Stimulated activated CD8-positive, alpha-beta memory T cell treated with anti-CD3 and anti-CD28 coated beads, Interleukin-12 subunit alpha, Interleukin-12 subunit beta, amount 100 ng/mL, for 4 hours (primary cell): ENCODE data around the gene HBP1.
"Not testable (repeated sequence)": the region's sequence is repeated elsewhere in the genome, so short reads cannot be mapped to it uniquely, and the experiment has no call there.

Experiments used
- DNase-seq: peaks from one replicate; pipeline ENCODE4 v3.0.0-alpha.2; 2020; ENCODE audit warnings: low read depth

HBP1 gene

GRCh38 chr7:107186240-107186639 lies 17.4 kb downstream of the HBP1 start:
- DNase-seq = no peak

- no peak for DNase-seq
Observed at GRCh38 chr7:107187774-107188173, 19.0 kb downstream of the HBP1 start.

- DNase-seq = no peak
Observed at GRCh38 chr7:107190090-107190489, 21.3 kb downstream of the HBP1 start.

GRCh38 chr7:107194052-107194451 lies 25.2 kb downstream of the HBP1 start:
- no peak for DNase-seq

- no peak for DNase-seq
Observed at GRCh38 chr7:107196834-107197610, 28.2 kb downstream of the HBP1 start.

- DNase-seq = no peak
Observed at GRCh38 chr7:107201795-107202450, 33.1 kb downstream of the HBP1 start.

GRCh38 chr7:107203607-107204006 lies 34.8 kb downstream of the HBP1 start:
- DNase-seq = no peak

GRCh38 chr7:107206136-107206535 lies 37.3 kb downstream of the HBP1 start:
- no peak for DNase-seq

- no peak for DNase-seq
Observed at GRCh38 chr7:107206706-107207105, 37.9 kb downstream of the HBP1 start.

- no peak for DNase-seq
Observed at GRCh38 chr7:107207459-107207858, 38.7 kb downstream of the HBP1 start.

GRCh38 chr7:107208024-107208521 lies 39.3 kb downstream of the HBP1 start:
- DNase-seq = no peak

- DNase-seq = no peak
Observed at GRCh38 chr7:107208563-107208962, 39.8 kb downstream of the HBP1 start.

GRCh38 chr7:107209565-107209964 lies 40.8 kb downstream of the HBP1 start:
- no peak for DNase-seq

- no peak for DNase-seq
Observed at GRCh38 chr7:107210400-107210799, 41.6 kb downstream of the HBP1 start.

- DNase-seq = no peak
Observed at GRCh38 chr7:107212725-107213124, 43.9 kb downstream of the HBP1 start.

- DNase-seq = no peak
Observed at GRCh38 chr7:107213193-107213788, 44.5 kb downstream of the HBP1 start.

- no peak for DNase-seq
Observed at GRCh38 chr7:107213945-107214344, 45.1 kb downstream of the HBP1 start.

GRCh38 chr7:107219563-107220244 lies 50.9 kb downstream of the HBP1 start:
- no peak for DNase-seq

- DNase-seq = no peak
Observed at GRCh38 chr7:107220356-107220755, 51.6 kb downstream of the HBP1 start.

GRCh38 chr7:107220806-107221205 lies 52.0 kb downstream of the HBP1 start:
- not testable (repeated sequence) for DNase-seq

- no peak for DNase-seq
Observed at GRCh38 chr7:107224374-107225223, 55.8 kb downstream of the HBP1 start.

- DNase-seq = no peak
Observed at GRCh38 chr7:107228291-107228690, 59.5 kb downstream of the HBP1 start.
